Activated CD4-positive, CD25-positive, alpha-beta regulatory T cell treated with anti-CD3 and anti-CD28 coated beads, Interleukin-2, amount 50 U/mL, for 16 hours (primary cell): ENCODE measurements around the gene CHRDL2.

Experiments
- DNase-seq: peaks from one replicate; pipeline ENCODE4 v3.0.0-alpha.2; 2020; ENCODE audit warnings: low read depth, low spot score

The CHRDL2 gene

GRCh38 chr11:74710281-74710938 is 20.8 kb downstream of the CHRDL2 start:
- DNase-seq: no peak

DNA sequence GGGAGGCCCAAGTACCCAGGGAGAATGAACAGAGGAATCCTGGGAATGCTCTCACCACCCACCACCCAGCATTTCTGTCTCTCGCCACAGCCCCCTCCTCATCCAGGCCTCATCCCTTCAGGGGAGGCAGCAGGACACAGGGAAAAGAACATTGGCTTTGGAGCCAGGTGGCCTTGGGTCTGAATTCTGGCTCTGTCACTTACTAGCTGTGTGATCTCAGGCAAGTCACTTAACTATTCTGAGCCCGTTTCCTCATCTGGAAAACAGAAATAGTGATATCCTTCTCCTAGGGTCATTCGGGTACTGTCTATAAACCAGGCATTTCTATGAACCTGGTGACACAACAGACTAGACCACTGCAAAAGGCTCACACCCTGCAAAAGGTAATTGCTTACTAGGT is 22.1 kb downstream of the CHRDL2 start:
- no peak for DNase-seq

DNA sequence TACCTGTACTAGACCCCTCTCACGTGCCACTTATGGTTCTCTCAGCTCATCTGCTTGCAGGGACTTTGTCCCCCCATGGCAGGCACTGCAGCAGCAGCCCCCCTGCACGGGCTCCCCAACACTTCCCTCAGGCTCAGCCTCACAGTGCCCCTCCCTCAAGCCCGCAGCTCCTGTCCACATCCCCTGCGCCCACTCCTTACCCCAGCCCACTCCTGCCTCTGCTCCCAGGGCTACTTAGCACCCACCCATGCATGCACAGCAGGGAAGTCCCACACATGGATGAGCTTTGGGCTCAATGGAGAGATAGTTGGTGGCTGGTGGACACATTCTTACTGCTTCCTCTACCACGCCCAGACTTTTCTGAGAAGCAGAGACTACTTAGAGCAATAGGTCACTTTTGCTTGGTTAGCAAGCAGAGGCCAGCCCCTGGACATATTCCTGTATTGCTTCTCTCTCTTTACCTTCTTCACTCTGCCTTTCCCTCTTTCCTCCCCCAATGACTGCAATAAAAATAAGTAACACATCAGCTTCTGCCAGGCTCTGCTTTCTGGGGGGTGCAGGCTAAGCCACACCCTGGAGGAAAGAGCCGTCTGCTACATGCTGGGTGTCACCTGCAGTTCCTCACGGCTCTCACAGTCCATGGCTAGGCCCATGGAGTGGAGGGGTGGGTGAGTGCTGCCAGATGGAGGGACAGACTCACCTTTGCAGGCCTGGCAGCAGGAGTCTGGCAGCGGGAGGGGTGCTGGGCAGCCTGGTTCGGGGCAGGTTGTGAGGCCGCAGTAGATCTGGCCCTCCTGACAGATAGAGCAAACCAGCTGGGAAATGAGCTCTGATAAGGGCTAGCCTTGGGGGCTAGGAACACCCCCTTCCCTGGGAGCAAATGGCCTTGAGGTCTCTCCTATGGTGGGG is 23.4 kb downstream of the CHRDL2 start:
- DNase-seq: no peak

DNA sequence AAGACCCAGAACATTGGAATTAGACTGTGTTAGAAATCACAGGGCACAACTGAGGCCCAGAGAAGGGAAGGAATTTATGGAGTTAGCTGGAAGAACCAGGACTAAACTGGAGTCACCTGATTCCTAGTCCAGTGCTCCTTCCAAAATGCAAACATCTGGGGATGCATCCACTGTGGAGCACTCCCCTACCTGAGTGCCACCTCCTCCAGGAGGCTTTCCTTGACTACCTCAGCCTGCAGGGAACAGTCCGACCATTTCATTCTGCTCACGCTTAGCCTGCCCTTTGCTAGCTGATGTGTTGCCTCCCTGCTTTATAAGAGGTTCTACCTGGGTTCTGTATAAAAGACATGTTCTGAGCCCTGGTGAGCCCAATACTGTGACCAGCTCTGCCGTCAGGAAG is 24.0 kb downstream of the CHRDL2 start:
- DNase-seq: no peak

DNA sequence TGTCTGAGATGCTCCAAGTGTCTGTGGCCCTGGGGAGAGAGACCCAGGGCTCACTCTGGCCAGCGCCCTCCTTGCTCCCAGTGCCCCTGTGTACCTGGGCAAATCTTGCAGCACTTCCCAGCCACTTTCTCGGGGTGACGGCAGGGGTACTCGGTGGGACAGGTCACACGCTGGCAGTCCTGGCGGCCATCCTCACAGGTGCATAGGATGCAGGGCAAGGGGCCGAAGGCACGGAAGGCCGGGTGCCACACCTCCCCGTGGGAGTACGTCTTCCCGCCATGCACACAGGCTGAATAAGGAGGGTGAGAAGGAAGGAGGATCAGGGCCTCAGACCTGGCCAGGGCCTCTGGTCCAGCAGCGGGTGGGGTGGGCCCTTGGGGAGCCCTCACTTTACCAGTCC is 28.0 kb downstream of the CHRDL2 start:
- no peak for DNase-seq

DNA sequence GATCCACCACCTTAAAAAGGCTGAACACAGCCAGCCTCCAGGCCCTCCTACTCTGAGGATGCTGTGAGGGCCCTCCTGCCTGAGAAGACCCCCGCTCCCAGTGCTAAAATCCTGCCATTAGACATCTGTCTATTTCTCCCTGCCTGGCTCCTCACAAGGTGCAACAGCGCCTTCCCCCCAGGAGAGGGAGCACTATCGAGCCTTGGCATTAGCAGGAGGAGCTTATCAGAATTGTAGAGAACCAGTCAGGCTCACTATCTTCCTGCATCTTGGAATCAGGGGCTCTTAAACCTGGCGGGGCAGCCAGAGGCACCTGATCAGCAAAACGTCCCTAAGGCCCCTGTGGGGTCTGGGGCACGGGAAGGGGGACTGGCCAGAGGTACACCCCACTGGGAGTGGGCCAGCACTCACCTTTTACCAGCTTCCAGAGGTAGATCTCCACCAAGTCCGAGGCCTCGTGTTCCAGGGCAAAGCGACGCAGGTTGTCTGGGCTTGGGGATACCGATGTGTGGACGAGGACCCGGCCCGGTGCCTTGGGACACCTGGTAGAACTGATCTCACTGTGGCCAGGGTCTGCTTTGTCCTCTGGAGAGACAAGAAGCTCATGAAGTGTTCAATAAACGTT is 28.7 kb downstream of the CHRDL2 start:
- DNase-seq: peak; percentile 19

DNA sequence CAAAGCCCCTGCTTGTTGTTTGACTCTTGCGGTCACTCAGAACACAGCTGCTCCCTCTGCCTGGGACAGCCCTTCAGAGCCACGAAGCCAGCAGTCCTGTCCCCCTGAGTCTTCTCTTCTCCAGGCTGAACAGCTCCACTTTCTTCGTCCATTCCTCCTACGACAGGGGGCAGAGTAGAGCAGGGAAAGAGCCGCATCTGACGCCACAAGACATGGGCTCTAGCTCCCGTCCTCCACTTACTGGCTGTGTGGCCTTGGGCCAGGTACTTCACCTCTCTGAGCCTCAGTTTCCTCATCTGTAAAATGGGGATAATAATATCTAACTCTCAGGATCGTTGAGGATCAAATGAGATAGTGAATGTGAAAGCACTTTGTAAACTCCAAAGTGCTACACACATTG is 29.9 kb downstream of the CHRDL2 start:
- DNase-seq: no peak

GRCh38 chr11:74699615-74700396 is 31.4 kb downstream of the CHRDL2 start:
- no peak for DNase-seq

DNA sequence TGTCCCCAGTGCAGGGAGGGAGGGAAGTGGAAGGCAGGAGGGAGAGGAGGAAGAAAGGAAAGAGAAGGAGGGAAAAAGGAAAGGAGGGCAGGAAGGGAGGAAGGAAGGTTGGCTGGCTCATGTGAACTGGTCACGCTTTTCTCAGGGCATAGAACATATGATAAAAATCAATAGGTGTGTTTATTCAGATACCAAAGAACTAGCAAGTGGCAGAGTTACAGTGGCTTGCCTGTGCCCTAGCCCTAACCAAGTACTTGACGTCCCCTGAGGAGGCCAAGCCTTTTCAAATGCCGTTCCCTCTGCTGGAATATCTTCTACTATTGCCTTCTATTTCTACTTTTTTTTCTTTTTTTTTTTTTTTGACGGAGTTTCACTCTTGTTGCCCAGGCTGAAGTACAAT is 33.5 kb downstream of the CHRDL2 start:
- no peak for DNase-seq

GRCh38 chr11:74696939-74697675 is 34.1 kb downstream of the CHRDL2 start:
- DNase-seq: no peak

GRCh38 chr11:74696500-74696899 is 34.7 kb downstream of the CHRDL2 start:
- no peak for DNase-seq

DNA sequence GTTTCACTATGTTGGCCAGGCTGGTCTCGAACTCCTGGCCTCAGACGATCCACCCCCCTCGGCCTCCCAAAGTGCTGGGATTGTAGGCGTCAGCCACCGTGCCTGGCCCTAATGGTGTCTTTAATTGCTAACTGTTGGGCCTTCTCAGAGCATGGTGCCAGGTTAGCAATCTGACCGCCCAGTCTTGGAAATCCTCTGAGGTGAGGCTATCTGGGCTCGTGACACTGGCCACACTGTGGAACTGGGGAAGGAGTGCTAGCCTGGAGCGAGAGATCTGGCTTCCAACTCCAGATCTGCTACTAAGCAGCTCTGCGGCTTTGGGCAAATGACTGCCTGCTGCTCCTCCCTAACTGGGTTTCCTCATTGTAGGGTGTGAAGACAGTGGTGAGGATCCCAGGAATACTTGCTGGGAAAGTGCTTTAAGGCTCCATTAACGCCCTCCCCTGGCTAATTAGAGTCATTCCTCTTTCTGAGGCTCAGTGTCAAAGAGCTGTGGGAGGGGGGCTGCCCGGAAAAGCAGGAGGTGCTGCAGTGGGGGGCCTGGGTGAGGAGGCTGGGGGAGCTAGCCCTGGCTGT is 35.4 kb downstream of the CHRDL2 start:
- DNase-seq: no peak

GRCh38 chr11:74694136-74694930 is 36.9 kb downstream of the CHRDL2 start:
- no peak for DNase-seq

- DNase-seq: no peak
Observed at GRCh38 chr11:74693531-74693930, 37.7 kb downstream of the CHRDL2 start.

GRCh38 chr11:74691755-74692154 is 39.5 kb downstream of the CHRDL2 start:
- DNase-seq: no peak

- DNase-seq: no peak
Observed at GRCh38 chr11:74689666-74690065, 41.6 kb downstream of the CHRDL2 start.

DNA sequence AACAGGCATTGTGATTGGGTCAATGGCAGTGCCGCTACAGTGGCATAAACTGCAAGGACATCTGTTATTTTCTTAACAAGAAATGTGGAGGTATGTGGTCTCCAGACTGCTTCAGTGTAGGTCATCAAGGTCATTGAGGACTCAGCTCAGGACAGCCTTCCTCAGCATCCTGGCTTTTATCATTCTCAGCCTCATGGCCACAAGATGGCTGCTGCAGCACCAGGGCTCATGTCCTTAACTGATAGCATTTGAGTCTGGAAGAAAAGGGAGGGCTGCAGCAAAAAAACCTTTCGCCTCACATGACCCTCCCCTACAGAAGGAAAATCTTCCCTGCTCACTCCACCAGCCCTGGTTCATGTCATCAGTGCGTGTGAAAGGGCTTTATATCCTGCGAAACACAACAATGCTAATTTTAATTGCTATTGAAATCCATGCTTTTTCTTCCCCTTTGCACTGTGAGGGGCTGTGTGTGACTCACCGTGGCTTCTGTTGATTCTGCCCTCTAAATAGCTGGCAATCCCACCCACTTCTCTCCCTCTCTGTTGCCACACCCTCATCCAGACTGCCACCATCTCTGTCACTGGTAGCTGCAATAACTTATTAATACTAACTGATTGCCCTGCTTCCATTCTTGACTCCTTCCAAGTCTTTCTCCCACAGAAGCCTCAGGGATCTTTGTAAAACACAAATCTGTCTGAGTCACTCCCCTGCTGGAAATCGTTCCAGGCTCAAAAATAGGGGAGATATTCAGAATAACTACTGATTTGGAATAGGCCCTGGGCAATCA is 43.8 kb downstream of the CHRDL2 start:
- no peak for DNase-seq

- no peak for DNase-seq
Observed at GRCh38 chr11:74686792-74687191, 44.4 kb downstream of the CHRDL2 start.

GRCh38 chr11:74685905-74686304 is 45.3 kb downstream of the CHRDL2 start:
- DNase-seq: no peak
